ENCODE results near the gene SMG5. TPM values are rescaled to one million over a fixed set of nuclear protein-coding genes. Genes with fewer than 3 reads are reported as not detected.

The SMG5 gene
- total RNA-seq, 2 experiments from 2014 or later = 70.3 to 70.7 TPM

DNA sequence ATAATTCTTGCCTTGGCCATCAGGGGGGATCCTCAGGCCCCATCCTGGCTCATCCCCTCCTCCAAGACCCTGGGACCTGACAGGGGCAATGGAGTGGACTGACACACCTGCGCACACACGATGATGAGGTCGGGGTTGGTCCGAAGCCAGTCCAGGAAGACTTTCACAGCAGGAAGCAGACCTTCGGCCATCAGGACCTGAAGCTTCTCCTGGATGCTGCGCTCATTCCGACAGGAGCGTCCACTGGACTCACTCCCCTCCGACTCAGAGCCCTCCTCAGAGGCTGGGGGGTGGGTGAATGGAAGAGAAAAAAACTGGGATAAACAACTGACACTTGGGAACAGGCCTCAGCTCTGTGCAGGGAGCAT lies 19.4 kb downstream of the SMG5 start:
- peaks cover 72% of the 10 kb centered on the region for H3K36me3 Mint-ChIP-seq (ENCODE audit: low read depth)
- peaks cover 4% of the 10 kb centered on the region for H3K4me1 Mint-ChIP-seq (ENCODE audit: low read depth)
- ATAC-seq (no peak), DNase-seq (no peak)
- H3K27me3 Mint-ChIP-seq = no peaks in the 10 kb centered on the region
- intact Hi-C loops (cut with micrococcal nuclease) = no loop called here
- no peak overlapping the region for H3K27ac Mint-ChIP-seq
- TF ChIP-seq, protein P1, sequence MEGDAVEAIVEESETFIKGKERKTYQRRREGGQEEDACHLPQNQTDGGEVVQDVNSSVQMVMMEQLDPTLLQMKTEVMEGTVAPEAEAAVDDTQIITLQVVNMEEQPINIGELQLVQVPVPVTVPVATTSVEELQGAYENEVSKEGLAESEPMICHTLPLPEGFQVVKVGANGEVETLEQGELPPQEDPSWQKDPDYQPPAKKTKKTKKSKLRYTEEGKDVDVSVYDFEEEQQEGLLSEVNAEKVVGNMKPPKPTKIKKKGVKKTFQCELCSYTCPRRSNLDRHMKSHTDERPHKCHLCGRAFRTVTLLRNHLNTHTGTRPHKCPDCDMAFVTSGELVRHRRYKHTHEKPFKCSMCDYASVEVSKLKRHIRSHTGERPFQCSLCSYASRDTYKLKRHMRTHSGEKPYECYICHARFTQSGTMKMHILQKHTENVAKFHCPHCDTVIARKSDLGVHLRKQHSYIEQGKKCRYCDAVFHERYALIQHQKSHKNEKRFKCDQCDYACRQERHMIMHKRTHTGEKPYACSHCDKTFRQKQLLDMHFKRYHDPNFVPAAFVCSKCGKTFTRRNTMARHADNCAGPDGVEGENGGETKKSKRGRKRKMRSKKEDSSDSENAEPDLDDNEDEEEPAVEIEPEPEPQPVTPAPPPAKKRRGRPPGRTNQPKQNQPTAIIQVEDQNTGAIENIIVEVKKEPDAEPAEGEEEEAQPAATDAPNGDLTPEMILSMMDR (IDR thresholded peaks at IDR 0.05) = no peak
- ChIA-PET CTCF (no interaction called here), POLR2A (interaction anchor here (0.9 to 2.0 kb wide), 9 partner anchors 8 to 44 kb away, joined by 3 to 8 read pairs (median 4); partner anchors contain the start of genes PAQR6, TMEM79 and VHLL)
- H3K4me3 Mint-ChIP-seq = no peak overlapping the region
- H3K9me3 Mint-ChIP-seq = no peaks in the 10 kb centered on the region

DNA sequence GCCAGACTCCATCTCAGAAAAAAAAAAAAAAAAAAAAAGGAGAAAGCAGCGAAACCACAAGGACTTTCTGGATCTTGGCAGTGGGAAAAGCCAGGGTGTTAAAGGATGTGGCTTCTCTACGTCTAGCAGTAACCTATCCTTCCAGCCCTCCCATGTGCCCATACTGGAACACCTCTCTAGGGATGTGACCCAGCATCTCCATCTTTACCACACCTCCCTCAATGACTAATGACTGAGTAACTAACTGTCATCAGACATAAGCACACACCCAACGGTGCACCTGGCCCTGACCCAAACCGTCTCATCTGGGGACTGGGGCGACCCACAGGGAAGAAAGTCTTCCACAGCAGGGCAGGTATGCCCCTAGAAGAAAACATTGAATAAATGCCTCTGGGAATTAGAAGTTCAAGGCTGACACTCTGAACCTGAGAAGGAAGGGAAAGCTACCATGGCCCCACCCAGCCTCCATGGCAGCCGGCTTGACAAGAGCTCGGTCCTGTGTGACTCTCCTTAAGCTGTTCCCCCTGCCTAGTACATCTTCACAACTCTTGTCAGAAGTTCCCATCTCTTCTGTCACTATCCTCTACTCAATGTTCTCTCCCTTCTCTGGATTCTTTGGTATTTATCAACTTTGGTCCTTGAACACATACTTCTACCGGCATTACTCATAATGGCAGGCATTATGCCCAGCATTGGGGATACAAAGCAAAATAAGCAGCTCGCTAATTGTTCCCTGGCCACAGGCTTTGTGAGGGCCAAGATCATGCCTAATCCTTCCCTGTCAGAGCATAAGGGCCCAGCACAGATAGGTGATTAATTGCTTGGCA lies 20.0 kb downstream of the SMG5 start:
- Mint-ChIP-seq H3K4me1 (ENCODE audit: low read depth) (peaks cover 5% of the 10 kb centered on the region), H3K27ac (peak overlapping the region; percentile 26), H3K27me3 (no peaks in the 10 kb centered on the region), H3K9me3 (no peaks in the 10 kb centered on the region), H3K36me3 (ENCODE audit: low read depth) (peaks cover 73% of the 10 kb centered on the region), H3K4me3 (no peak overlapping the region)
- DNase-seq = no peak
- CTCF ChIA-PET = no interaction called here
- intact Hi-C loops (cut with micrococcal nuclease) = no loop called here
- POLR2A ChIA-PET = interaction anchor here (0.9 to 2.0 kb wide), 9 partner anchors 9 to 45 kb away, joined by 3 to 8 read pairs (median 4); partner anchors contain the start of genes PAQR6, TMEM79 and VHLL
- TF ChIP-seq, protein P1 (IDR thresholded peaks at IDR 0.05) = no peak
- ATAC-seq = peak; percentile 67

DNA sequence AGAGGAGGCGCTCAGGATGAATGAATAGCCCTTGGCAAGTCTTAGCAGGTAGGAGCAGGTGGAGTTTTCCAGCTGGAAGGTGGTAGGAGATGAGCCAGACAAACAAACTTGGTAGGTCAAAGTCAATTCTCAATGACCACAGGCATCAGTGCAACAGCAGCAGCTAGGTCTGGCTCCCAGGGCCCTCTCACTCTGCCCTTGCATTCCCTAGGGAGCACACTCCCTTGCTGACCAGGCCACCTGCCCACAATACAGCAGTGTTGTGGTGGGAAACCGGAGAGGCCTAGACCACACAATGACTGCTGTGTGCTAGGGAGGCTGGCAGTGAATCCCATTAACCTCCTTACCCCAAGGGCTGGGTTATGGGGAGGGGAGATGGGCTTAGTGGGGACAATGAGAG lies 21.7 kb downstream of the SMG5 start:
- intact Hi-C loops (cut with micrococcal nuclease) = no loop called here
- Mint-ChIP-seq H3K27me3 (no peaks in the 10 kb centered on the region), H3K4me3 (no peak overlapping the region), H3K36me3 (ENCODE audit: low read depth) (peaks cover 68% of the 10 kb centered on the region), H3K4me1 (ENCODE audit: low read depth) (peaks cover 5% of the 10 kb centered on the region), H3K27ac (no peak overlapping the region), H3K9me3 (no peaks in the 10 kb centered on the region)
- ChIA-PET CTCF (interaction anchor here (1.2 kb wide), 1 partner anchor 20 kb away, joined by 3 read pairs; no protein-coding TSS in a partner anchor), POLR2A (interaction anchor here (0.6 to 1.7 kb wide), 2 partner anchors 8 to 22 kb away, joined by 3 to 6 read pairs; partner anchors contain the start of gene SMG5)
- DNase-seq (no peak), ATAC-seq (no peak)
- TF ChIP-seq, protein P1 (IDR thresholded peaks at IDR 0.05) = no peak

DNA sequence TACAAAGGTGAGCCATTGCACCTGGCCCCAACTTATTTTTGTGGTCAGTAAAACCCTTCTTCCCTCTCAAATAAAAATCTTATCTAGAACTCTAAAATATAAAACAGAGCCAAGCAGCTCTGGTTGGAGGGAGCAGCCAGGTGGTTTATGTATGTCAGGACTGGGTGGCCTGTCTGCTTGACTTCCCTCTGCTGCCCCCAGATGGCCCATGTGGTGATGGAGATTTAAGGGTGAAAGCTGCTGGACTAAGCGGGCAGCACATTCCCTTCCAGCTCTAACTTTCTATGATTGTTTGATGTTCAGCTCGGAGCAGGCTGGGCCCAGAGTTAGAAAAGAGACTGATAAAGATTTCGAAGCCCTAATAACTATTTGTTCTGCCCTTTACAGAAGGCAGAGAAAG lies 22.8 kb downstream of the SMG5 start:
- Mint-ChIP-seq H3K27ac (peak overlapping the region; percentile 67), H3K4me3 (no peak overlapping the region), H3K4me1 (ENCODE audit: low read depth) (peaks cover 5% of the 10 kb centered on the region), H3K36me3 (ENCODE audit: low read depth) (peaks cover 60% of the 10 kb centered on the region), H3K9me3 (no peaks in the 10 kb centered on the region), H3K27me3 (no peaks in the 10 kb centered on the region)
- DNase-seq = peak; percentile 31
- TF ChIP-seq, protein P1 (IDR thresholded peaks at IDR 0.05) = no peak
- CTCF ChIA-PET = interaction anchor here (0.6 to 1.7 kb wide), 7 partner anchors 12 to 113 kb away, joined by 3 to 5 read pairs (median 4); no protein-coding TSS in a partner anchor
- intact Hi-C loops (cut with micrococcal nuclease) = no loop called here
- POLR2A ChIA-PET = interaction anchor here (0.6 to 1.5 kb wide), 5 partner anchors 9 to 48 kb away, joined by 3 to 4 read pairs (median 3); partner anchors contain the start of gene SMG5
- ATAC-seq = no peak

DNA sequence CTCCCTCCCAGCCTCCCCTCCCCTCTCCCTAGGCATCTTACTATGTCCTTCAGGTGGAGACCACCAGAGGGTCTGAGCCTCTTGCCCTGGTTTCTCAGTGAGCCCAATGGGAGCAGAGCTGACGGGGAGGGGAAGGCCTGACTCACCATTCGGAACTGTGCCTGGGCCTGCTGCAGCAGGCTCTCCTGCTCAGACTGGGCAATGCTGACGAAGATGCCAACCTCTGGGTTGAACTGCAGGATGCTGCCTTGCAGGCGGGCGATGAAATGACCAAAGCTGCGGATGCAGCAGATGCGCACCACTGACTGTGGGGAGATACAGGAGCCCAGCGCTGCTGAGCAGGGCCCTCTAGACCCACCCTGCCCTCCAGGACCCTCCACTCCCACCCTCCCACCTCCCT lies 23.8 kb downstream of the SMG5 start:
- TF ChIP-seq, protein P1 (IDR thresholded peaks at IDR 0.05) = no peak
- H3K4me3 Mint-ChIP-seq = no peak overlapping the region
- H3K4me1 Mint-ChIP-seq (ENCODE audit: low read depth) = peaks cover 3% of the 10 kb centered on the region
- CTCF ChIA-PET = interaction anchor here (1.7 kb wide), 1 partner anchor 61 kb away, joined by 5 read pairs; no protein-coding TSS in a partner anchor
- H3K9me3 Mint-ChIP-seq = no peaks in the 10 kb centered on the region
- POLR2A ChIA-PET = interaction anchor here (1.0 to 1.5 kb wide), 3 partner anchors 13 to 49 kb away, joined by 3 to 4 read pairs (median 3); partner anchors contain the start of gene SMG5
- H3K36me3 Mint-ChIP-seq (ENCODE audit: low read depth) = peaks cover 59% of the 10 kb centered on the region
- no peak for ATAC-seq
- H3K27me3 Mint-ChIP-seq = no peaks in the 10 kb centered on the region
- no peak overlapping the region for H3K27ac Mint-ChIP-seq
- intact Hi-C loops (cut with micrococcal nuclease) = no loop called here
- DNase-seq = no peak

Data from activated CD8-positive, alpha-beta T cell treated with anti-CD3 and anti-CD28 coated beads for 36 hours (primary cell).